ENCODE results near the gene ATG7.

ATG7 gene

DNA sequence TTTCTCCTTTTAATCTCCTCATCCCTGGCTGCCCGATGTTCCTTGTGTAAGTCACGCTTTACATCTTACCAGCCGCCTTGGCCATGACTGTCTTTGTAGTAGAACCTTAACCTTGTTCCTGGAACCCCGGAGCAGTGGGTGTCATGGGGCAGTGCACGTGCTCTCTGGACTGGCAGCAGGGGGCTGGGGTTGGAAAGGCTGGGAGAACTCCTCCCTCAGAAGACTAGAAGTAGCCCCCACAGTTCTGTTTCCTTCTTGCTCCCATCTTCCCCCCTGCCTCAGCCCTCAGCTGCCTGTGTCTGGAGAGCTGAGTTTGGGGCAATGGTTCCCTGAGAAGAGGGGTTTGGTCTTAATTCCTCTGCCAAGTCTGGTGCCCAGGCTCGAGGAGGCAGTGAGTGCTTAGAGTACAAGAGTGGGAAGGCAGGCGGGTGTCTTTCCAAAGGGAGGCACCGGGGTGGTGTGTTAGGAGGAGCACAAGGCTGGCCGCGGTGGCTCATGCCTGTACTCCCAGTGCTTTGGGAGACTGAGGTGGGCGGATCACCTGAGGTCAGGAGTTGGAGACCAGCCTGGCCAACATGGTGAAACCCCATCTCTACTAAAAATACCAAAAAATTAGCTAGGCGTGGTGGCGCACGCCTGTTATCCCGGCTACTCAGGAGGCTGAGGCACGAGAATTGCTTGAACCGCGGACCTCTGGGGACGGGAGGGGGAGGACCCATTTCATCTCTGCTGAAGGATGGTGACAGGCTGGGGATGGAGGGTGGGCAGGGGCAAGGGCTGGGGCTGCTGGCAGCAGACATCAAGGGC, 271.1 kb downstream of the ATG7 start:
- no peak for DNase-seq

DNA sequence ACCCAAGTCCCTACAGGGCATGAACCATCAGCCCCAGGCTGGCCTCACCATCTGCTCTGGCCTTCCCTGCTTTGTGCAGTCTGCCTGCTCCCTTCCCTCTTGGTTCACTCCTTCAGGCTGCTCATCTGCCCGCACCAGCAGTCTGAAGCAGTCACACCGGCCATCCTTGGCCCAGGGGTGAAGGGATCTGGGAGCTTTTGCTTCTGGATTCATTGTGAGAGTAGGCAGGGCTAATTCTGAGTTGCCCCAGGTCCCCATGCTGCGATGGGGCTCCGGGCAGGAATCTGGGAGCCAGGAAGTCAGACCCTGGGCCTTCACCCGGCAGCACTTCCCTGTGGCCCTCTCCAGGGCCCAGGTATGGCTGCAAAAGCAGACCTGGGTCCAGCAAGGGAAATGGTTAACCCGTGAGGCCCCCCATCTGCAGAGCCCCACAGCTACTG, 271.8 kb downstream of the ATG7 start:
- no peak for DNase-seq

DNA sequence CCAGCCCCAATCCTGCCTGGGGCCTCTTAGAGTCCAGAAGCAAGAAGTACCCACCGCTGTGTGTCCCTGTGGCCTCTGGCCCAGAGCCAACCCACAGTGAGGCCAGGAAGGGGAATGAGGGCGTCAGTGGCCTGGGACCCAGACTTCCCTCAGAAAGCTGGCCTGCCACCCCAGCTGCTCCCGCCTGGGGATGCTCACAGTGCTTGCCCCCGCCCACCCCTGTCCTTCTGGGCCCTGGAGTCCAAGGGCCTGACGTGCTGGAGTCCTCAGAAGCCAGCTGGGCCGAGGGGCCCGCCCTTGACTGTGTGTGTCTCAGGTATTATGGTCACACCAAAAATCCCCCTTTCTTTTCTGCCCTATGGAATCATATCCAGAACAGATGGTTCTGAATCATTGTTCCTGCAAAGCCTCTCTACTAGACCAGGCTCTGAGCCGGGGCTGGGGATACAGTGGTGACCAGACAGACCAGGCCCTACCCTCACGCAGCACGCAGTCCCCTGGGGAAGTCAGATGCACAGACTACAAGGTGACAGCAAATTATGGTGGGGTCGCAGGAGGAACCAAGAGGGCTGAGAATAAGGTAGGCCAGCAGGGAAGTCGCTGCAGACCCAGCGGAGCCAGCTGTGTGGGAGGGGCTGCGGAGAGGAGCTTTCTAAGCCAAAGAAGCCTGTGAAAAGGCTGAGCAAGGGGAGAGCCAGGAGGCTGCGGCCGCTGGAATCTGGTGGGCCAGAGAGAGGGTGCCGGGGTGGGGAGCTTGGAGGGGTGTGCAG, 272.4 kb downstream of the ATG7 start:
- DNase-seq: no peak

DNA sequence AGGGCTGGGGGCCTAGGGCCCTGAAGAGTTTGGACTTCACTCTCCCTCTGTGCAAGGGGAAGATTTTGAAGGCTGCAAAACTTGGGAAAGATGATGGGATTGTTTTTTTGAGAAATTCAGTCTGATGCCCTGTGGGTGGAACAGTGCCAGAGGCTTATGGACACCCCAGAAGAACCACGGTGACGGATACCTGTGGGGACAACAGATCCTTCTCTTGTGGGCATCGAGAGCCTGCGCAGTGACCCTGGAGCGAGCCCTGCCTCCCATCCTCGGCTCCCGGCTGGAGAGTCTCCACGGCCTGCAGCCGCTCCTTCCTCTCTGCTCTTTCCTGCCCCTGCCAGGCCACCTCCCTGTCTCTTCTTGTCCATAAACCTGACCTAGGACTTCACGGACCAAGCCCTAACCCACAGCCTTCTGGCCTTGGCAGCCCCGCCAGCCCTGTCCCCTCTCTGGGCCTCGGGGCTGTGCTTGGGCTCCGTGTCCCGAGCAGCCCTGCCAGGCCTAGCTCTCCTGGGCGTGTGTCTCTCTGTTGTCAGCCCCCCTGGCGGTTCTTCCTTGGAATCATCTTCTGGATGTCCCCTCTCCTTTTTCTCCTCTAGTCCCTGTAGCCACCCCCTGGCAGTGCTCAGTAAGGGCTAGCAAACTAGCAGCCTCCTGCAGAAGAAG, 273.1 kb downstream of the ATG7 start:
- DNase-seq: no peak

DNA sequence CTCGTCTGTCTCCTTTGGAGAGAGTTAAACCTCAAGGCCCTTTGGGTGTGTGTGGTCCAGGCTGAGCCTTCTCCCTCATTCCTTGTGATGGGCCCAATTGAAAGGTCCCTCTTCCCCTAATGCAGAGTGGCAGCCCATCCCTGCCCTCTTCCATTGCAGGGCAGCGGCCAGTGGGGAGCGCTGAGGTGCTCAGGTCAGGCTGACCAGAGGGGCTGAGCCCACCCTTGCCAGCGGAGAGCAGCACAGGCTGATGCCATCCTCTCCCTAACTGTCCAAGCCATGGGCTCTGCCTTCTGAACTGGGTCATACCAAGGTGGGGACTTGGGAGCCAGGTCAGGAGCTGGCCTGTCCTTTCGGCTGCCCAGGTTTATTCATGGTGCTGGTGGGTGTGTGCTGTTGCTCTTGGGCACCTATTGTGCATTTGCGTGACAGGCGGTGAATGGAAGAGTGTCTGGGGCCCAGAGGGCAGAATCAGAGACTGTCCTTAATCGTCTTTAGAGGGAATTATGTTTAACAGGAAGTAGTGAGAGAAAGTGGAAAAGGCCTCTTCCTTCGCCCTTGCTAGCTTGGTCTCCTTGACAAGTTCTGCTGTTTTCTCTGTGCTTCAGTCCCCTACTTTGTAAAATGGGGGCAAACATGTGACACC, 274.6 kb downstream of the ATG7 start:
- DNase-seq: no peak

DNA sequence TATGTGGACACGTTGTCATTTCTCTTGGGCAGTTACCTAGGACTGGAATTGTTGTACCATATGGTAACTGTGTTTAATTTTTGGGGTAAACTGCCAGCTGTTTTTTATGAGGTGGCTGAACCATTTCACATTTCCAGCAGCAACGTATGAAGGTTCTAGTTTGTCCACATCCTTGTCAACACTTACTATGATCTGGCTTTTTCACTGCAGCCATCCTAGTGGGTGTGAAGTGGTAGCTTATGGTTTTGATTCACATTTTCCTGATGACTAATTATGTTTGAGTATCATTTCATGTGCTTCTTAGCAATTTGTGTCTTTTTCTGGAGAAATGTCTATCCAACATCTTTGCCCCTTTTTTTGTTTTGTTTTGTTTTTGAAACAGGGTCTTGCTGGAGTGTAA, 275.3 kb downstream of the ATG7 start:
- no peak for DNase-seq

DNA sequence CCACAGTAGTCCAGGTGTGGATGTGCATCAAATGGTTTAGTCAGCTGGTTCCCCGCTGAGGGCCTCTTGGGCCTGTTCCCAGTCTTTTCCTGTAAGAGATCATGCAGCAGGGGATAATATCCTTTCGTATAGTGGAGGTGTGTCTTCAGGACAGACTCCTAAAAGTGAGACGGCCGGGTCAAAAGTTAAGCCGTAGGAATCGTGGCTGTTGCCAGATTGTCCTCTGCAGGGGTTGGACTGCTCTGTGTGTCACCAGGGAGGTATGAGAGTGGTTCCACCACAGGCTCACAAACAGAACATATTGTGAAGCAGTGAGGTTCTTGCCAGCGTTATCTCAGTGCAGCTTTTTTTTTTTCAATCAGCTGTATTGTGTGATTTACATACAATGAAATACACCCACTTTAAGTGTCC, 276.5 kb downstream of the ATG7 start:
- peak; percentile 62 for DNase-seq

DNA sequence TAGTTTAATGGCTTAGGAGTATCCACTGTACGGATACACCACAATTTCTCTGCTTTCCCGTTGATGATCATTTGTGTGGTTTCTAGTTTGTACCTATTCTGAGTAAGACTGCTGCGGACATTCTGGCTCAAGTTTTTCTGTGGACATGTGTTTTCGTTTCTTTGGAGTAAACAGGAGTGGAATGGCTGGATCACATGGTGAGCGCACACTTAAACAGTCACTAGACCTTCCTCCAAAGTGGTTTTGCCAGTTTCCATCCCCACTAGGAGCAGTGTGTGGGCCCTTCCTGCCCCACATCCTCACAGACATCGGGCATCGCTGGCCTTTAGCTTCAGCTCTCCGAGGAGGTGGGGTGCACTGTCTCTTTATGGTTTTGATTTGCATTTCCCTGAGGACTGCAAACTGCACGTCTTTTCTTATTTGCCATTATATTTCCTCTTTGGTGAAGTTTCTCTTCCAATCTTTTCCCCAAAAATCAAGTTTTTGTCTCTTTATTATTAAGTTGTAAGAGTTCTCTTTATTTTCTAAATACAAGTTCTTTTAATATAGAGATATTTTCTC, 277.5 kb downstream of the ATG7 start:
- no peak for DNase-seq

DNA sequence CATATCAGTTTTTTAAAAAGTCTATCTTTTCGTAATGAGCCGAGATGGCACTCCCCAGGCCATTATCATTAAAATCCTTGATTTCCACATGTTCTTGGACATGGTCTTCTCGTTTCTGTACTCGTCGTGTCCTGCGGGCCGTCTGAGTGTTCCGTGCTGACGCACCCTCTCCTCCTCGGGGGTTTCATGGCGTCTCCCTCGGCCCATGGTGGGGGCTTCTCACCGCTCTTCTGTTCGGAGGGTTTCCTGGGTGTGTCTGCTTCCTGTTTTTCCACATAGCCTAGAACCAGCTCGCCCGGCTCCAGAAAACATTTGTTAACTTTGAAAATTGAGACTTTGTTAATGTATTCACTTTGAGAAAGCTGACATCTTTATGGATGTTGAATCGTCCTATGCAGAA, 278.8 kb downstream of the ATG7 start:
- no peak for DNase-seq

DNA sequence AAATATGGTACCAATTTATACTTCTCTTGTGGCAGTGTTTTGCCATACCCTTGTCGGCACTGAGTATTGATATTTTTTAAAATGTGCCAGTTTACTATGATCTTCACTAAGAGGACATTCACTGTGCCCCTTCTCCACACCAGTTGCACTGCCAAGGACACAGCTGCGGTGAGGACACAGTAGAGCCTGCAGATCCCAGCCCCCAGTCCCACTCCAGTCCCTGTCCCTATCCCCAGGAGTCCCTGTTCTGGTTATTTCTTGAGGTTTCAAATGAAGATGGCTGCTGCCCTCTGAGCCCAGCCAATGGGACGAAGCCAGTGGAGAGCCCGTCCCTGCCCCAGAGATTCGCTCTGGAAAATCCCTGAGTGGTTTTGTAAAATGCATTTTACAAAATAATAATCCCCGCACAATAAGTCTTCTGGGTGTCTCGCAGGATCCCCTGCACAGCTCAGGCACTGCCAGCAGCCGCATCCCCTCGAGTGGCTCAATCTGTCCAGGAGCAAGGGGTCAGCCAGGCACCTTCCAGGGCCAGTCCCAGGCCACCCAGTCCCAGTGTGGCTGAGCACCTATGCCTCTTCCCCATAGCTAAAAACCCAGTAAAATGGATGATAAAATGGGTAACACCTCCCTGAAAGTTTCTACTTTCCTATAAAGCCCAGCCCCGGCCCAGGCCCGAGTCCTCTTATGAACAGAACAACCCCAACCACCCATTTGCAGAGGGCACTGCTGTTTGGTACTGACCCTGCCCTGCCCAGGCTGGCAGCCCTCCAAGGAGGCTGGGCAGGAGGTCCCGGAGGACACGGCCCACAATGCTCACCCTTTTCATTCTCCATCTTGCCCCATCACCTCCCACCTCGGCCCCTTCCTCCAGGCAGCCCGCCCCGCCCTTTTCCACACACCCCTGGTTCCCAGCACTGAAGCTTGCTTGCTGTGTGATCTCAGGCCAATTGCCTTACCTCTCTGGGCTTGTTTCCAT, 280.4 kb downstream of the ATG7 start:
- DNase-seq: no peak

DNA sequence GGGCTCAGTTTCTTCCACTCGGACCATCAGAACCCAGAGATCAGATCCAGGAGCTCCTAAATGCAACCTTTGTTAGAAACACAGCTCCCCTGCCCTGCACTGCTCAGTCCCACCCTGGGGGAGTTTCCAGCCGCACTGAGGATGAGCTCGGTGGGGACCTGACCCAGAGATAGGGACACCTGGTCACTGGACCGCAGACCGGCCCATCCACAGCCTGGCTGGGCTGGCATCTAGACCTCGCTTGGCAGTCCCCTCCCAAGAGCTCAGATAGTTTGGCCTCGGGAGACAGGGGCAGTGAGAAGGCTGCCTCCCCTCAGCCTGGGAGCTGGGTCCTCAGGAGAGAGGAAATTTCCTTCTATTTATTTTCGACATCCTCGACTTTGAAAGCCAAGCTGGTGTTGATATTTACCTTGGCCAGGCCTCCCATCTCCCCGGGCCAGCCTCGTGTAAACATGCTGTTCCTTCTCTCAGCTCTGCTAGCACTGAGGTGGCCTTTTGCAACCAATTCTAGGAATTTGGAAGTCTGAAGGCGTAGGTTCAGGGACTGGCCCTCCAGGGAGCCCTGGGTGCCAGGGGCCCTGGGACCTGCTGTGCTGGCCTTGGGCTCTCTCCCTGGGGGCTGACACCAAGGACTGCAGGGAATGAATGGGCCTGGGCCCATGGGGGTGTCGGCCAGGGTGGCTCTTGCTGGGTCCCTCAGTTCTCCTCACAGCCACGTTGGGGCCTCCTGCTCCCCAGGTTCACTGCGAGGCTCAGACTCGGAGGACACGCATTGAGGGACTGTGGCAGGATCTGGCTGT, 281.4 kb downstream of the ATG7 start:
- peak; percentile 22 for DNase-seq

DNA sequence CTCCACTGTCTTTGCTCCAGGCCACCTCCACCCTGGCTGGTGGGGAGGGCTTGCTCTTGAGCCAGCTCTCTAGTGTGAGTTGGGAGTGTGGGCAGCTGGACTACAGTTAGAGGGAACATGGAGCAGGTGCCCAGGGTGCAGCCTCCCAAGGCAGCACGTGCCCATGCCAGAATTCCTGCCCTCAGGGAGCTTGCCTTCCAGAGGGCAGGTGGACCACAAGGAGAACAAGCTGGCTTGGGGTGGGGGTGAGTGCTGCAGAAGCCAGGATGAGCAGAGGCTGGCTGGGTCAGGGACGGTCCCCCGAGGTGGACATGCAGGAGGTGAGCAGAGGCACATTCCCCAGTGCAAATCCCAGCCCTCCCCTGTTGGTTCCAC, 282.0 kb downstream of the ATG7 start:
- DNase-seq: no peak

DNA sequence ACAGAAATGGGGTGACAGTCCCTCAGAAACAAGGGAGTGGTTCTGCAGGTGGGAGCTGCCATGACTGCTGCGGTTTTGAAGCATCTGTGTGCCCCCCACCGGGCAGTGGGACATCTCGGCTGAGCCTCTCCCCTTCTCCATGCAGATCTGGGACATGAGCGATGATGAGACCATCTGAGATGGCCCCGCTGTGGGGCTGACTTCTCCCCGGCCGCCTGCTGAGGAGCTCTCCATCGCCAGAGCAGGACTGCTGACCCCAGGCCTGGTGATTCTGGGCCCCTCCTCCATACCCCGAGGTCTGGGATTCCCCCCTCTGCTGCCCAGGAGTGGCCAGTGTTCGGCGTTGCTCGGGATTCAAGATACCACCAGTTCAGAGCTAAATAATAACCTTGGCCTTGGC, 282.5 kb downstream of the ATG7 start:
- DNase-seq: no peak

DNA sequence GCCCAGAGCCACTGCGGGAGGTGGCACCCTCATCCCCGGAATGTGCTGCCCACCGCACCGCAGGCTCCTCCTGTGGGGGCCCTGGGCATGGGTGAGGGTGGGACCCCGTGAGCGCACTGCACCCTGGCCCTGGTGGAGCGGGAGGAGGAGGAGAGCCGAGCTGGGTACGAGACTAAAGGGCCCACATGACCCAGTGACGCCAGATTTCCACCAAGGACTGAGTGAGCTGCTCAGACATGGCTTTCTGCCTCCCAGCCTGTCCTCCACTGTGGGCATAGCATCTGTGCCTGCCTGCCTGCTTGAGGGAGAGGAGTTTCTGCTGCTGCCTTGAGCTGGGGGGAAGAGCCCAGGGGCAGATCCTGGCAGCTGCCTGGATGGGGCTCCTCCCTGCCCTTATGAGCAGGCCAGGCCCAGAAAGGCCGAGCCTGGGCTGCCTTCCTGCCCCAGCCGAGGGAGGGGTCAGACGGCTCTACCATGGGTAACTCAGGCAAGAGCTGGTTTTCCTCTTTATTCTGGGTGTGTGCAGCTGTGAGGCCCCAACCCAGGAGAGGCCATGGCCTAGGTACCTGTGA, 283.1 kb downstream of the ATG7 start:
- no peak for DNase-seq

DNA sequence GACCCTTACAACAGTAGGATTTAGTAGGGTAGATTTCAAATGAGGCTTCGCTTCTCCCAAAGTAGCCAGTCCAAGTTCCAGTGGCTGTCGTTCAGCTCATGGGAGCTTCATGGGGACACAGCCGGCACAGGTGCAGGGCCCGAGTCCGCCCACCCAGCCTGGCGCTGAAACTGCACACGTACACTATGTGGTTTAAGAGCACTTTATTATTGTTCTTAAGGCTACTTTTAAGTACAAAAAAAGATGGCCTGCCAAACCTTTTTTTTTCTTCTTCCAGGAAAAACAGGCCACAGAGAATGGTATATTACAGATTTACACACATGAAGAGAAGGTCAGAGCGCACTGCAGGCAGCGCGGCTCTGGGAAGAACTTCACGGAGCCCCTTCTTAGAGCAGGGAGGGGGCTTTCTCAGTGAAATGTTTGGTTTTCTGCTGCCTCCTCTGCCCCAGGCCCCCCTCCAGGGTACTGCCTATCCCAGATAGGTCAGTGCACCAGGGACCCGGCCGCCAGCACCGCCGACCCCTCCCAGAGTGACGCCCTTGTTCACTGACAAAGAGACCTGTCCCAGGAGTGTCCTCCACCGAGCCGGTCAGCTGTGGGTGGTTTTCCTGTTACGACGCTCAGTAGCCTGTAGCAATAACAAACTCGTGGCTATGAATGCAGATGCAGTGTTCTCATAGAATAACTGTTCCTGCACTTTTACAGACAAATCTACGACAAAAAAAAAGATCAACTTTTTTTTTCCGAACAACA, 283.9 kb downstream of the ATG7 start:
- no peak for DNase-seq

DNA sequence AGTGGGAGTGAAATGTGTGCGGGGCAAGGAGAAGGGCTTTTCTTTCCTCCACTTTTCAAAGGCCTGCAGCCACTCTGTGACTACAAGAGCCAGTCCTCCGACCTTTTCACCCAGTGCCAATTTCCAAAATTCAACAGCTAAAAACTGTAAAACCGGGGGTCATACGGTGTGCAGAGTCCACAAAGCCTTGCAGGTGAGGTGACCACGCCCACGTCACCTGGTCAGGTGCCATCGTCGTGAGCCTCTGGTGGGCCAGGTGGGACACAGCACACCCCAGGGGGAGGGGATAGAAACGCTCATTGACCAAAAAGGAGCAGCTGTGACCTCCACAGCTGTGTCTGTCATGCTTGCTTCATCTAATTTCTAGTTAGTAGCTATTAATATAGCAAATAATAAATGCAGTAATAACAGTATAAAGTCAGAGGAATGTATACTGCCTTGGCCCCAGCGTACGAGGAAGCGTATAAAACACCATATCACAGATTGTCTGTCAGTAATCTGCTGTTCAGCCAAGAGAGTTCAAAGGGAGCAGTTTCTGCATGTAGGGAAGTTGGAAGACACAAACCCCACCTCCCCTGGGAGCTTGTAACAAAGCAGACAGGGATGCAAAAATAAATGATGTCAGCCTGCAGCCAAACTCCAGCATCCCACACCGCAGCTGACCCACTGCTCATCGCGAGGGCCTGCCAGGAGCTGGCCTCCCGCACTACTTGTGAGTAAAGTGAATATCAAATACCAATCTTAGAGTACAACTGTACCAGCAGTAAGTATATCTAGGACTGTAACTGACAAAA, 284.9 kb downstream of the ATG7 start:
- DNase-seq: no peak

DNA sequence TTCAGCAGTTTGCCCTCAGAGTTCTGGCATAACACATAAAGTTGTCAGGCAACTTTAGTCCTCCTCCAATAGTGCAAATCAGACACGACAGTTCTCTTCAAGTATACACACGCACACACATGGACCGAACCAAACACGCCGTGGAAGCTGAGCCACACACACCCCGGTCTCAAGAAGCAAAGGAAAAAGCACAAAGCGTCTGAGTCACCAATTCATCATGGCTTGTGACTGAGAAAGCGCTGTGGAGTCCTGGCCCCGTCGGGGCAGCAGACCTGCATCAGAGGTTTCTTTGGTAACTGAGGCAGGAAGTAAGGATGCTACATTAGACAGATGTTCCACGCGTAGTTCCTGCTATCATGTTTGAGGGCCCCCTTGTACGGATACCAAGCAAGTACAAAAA, 285.8 kb downstream of the ATG7 start:
- DNase-seq: no peak

DNA sequence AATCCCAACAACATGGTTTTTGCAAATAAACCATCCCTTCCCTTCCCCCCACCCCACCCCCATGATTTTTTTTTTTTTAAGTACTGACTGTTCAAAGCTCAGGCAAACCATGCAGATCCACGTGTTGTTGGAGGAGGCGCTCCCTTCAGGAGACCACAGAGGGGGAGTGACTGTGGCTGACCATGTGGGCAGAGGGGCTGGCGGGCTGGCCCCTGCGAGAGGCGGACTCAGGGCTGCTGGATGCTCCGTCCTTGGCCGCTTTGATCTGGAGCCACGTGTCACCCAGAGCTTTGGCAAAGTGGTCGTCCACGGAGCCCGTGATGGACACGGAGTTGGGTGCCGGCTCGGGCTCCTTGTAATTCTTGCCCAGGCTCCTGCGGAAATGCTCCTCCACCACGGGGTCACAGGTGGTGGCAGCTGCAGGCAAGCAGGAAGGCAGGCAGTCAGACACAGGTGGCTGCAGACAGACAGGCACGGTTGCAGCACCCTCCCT, 286.3 kb downstream of the ATG7 start:
- no peak for DNase-seq

Measured in NCI-H1092 treated with DMSO at 0.1 percent for 48 hours (cell line).